Activated gamma-delta T cell treated with Interleukin-2 at 50 U/mL for 16 hours (primary cell): ENCODE measurements around the gene SBF1.
"Not testable (repeated sequence)": the region's sequence is repeated elsewhere in the genome, so short reads cannot be mapped to it uniquely, and the experiment has no call there.

Experiments
- DNase-seq: peaks from one replicate; pipeline ENCODE4 v3.0.0-alpha.2; 2020

SBF1 gene

GRCh38 chr22:50443801-50444625 is 30.8 kb downstream of the SBF1 start:
- no peak for DNase-seq

GRCh38 chr22:50443197-50443596 is 31.6 kb downstream of the SBF1 start:
- DNase-seq: no peak

GRCh38 chr22:50441428-50441993 is 33.3 kb downstream of the SBF1 start:
- no peak for DNase-seq

- no peak for DNase-seq
Measured at GRCh38 chr22:50440544-50441249, 34.1 kb downstream of the SBF1 start.

- no peak for DNase-seq
Measured at GRCh38 chr22:50439871-50440331, 34.9 kb downstream of the SBF1 start.

GRCh38 chr22:50439314-50439870 is 35.4 kb downstream of the SBF1 start:
- no peak for DNase-seq

GRCh38 chr22:50438305-50439275 is 36.2 kb downstream of the SBF1 start:
- no peak for DNase-seq

- DNase-seq: no peak
Measured at GRCh38 chr22:50437511-50438304, 37.1 kb downstream of the SBF1 start.

- DNase-seq: no peak
Measured at GRCh38 chr22:50436841-50437341, 37.9 kb downstream of the SBF1 start.

GRCh38 chr22:50436015-50436830 is 38.6 kb downstream of the SBF1 start:
- no peak for DNase-seq

- no peak for DNase-seq
Measured at GRCh38 chr22:50435291-50436014, 39.4 kb downstream of the SBF1 start.

- no peak for DNase-seq
Measured at GRCh38 chr22:50434849-50435248, 40.0 kb downstream of the SBF1 start.

- not testable (repeated sequence) for DNase-seq
Measured at GRCh38 chr22:50432877-50433510, 41.8 kb downstream of the SBF1 start.

GRCh38 chr22:50432131-50432876 is 42.5 kb downstream of the SBF1 start:
- DNase-seq: no peak

- DNase-seq: no peak
Measured at GRCh38 chr22:50425179-50425916, 49.5 kb downstream of the SBF1 start.

GRCh38 chr22:50423956-50424355 is 50.9 kb downstream of the SBF1 start:
- DNase-seq: no peak
